HEK293 (cell line): ENCODE measurements around the gene NEK10.

Experiments used
- CTCF ChIA-PET: fragments of 350-600 bp; formaldehyde crosslinking; extraction: SDS; loops from one replicate; lab custom pipeline; 2021; ENCODE audit warnings: antibody characterized with exemption; lab: Yijun Ruan, JAX
- POLR2A ChIA-PET: fragments of 300-600 bp; formaldehyde crosslinking; extraction: SDS; loops from one replicate; lab custom pipeline; 2020; ENCODE audit warnings: antibody characterized with exemption, inconsistent platforms; lab: Yijun Ruan, JAX
- H3K27ac ChIP-seq: fragments of 200-500 bp; sonication (Bioruptor generic); 2 replicates; pipeline ENCODE4 v1.5.1; 2014; ENCODE audit warnings: low read depth, low read length, control low read depth, inconsistent platforms; ENCODE audit errors: extremely low read depth
- H3K36me3 ChIP-seq, 2 experiments: fragments of 200-500 bp in 1 of 2; sonication (Bioruptor generic) in 1 of 2; 1 replicate in 1 of 2; 2 replicates in 1 of 2; pipeline ENCODE4 v1.5.1; 2014 to 2017; ENCODE audit warnings: inconsistent platforms in 2 of 2, low read length in 2 of 2; ENCODE audit not compliant: control insufficient read depth in 2 of 2, insufficient read depth in 1 of 2
- H3K4me1 ChIP-seq: fragments of 200-500 bp; sonication (Bioruptor generic); 2 replicates; pipeline ENCODE4 v1.5.1; 2014; ENCODE audit warnings: mild to moderate bottlenecking, low read length, inconsistent platforms; ENCODE audit not compliant: control insufficient read depth, insufficient read depth
- H3K4me3 ChIP-seq: 2 replicates; pipeline ENCODE4 v1.5.1; 2011; ENCODE audit warnings: low read depth, mild to moderate bottlenecking, control low read depth, low read length, moderate library complexity
- H3K9me3 ChIP-seq: fragments of 200-500 bp; sonication (Bioruptor generic); 2 replicates; pipeline ENCODE4 v1.5.1; 2014; ENCODE audit warnings: low read depth, low read length, inconsistent platforms; ENCODE audit not compliant: control insufficient read depth, insufficient read depth
- GFI1B ChIP-seq: fragments of 450-650 bp; formaldehyde crosslinking; IDR thresholded peaks from 2 replicates; pipeline ENCODE4 v1.5.1; 2016; ENCODE audit warnings: missing biosample characterization, missing genetic modification characterization
- GLI2 ChIP-seq: fragments of 450-650 bp; formaldehyde crosslinking; IDR thresholded peaks from 2 replicates; pipeline ENCODE4; 2017; ENCODE audit warnings: missing biosample characterization, missing genetic modification characterization, low read depth, borderline replicate concordance
- KLF1 ChIP-seq: fragments of 450-650 bp; formaldehyde crosslinking; IDR thresholded peaks from 2 replicates; pipeline ENCODE4 v1.5.1; 2016; ENCODE audit warnings: missing biosample characterization, missing genetic modification characterization
- OSR2 ChIP-seq: fragments of 450-650 bp; formaldehyde crosslinking; IDR thresholded peaks from 2 replicates; pipeline ENCODE4 v1.5.1; 2016; ENCODE audit warnings: missing biosample characterization, missing genetic modification characterization
- PATZ1 ChIP-seq: fragments of 450-650 bp; formaldehyde crosslinking; IDR thresholded peaks from 2 replicates; pipeline ENCODE4 v1.5.1; 2016; ENCODE audit warnings: missing biosample characterization, missing genetic modification characterization
- PRDM6 ChIP-seq: fragments of 450-650 bp; formaldehyde crosslinking; IDR thresholded peaks from 2 replicates; pipeline ENCODE4 v1.5.1; 2017; ENCODE audit warnings: missing biosample characterization, missing genetic modification characterization
- REPIN1 ChIP-seq: fragments of 450-650 bp; formaldehyde crosslinking; IDR thresholded peaks from 2 replicates; pipeline ENCODE4 v1.5.1; 2017; ENCODE audit warnings: missing biosample characterization, missing genetic modification characterization, low read depth
- TRIM28 ChIP-seq: IDR thresholded peaks from 2 replicates; pipeline ENCODE4 v1.6.1; 2011; ENCODE audit warnings: low read length, control low read depth, borderline replicate concordance
- WT1 ChIP-seq: fragments of 450-650 bp; formaldehyde crosslinking; IDR thresholded peaks from 2 replicates; pipeline ENCODE4 v1.5.1; 2016; ENCODE audit warnings: missing biosample characterization, missing genetic modification characterization
- ZBTB20 ChIP-seq: fragments of 450-650 bp; formaldehyde crosslinking; IDR thresholded peaks from 2 replicates; pipeline ENCODE4 v1.5.1; 2016; ENCODE audit warnings: missing biosample characterization, missing genetic modification characterization
- ZBTB26 ChIP-seq: fragments of 450-650 bp; formaldehyde crosslinking; optimal IDR thresholded peaks from 2 replicates; pipeline ENCODE3; 2016; ENCODE audit warnings: missing biosample characterization, mild to moderate bottlenecking, missing genetic modification characterization
- ZBTB44 ChIP-seq: fragments of 450-650 bp; IDR thresholded peaks from 2 replicates; pipeline ENCODE4 v1.5.1; 2018; ENCODE audit warnings: missing biosample characterization, mild to moderate bottlenecking, missing genetic modification characterization
- ZFHX2 ChIP-seq: fragments of 450-650 bp; formaldehyde crosslinking; conservative IDR thresholded peaks from 2 replicates; pipeline ENCODE4 v1.5.1; 2016; ENCODE audit warnings: missing biosample characterization, missing genetic modification characterization
- ZFP37 ChIP-seq: fragments of 450-650 bp; formaldehyde crosslinking; IDR thresholded peaks from 2 replicates; pipeline ENCODE4 v1.5.1; 2016; ENCODE audit warnings: missing biosample characterization, missing genetic modification characterization
- ZNF138 ChIP-seq: fragments of 450-650 bp; formaldehyde crosslinking; IDR thresholded peaks from 2 replicates; pipeline ENCODE4 v1.5.1; 2016; ENCODE audit warnings: missing biosample characterization, missing genetic modification characterization, borderline replicate concordance
- ZNF155 ChIP-seq: fragments of 450-650 bp; formaldehyde crosslinking; IDR thresholded peaks from 2 replicates; pipeline ENCODE4 v1.5.1; 2016; ENCODE audit warnings: missing biosample characterization, missing genetic modification characterization
- ZNF202 ChIP-seq: fragments of 450-650 bp; formaldehyde crosslinking; IDR thresholded peaks from 2 replicates; pipeline ENCODE4 v1.5.1; 2016; ENCODE audit warnings: missing biosample characterization, missing genetic modification characterization, borderline replicate concordance
- ZNF223 ChIP-seq: fragments of 450-650 bp; formaldehyde crosslinking; IDR thresholded peaks from 2 replicates; pipeline ENCODE4 v1.5.1; 2016; ENCODE audit warnings: missing biosample characterization, missing genetic modification characterization
- ZNF26 ChIP-seq: fragments of 450-650 bp; formaldehyde crosslinking; IDR thresholded peaks from 2 replicates; pipeline ENCODE4 v1.5.1; 2016; ENCODE audit warnings: missing biosample characterization, missing genetic modification characterization
- ZNF366 ChIP-seq: fragments of 450-650 bp; formaldehyde crosslinking; conservative IDR thresholded peaks from 2 replicates; pipeline ENCODE4 v1.5.1; 2016; ENCODE audit warnings: missing biosample characterization, missing genetic modification characterization
- ZNF391 ChIP-seq: fragments of 450-650 bp; formaldehyde crosslinking; IDR thresholded peaks from 2 replicates; pipeline ENCODE4 v1.5.1; 2016; ENCODE audit warnings: low read depth, missing biosample characterization, missing genetic modification characterization, borderline replicate concordance
- ZNF621 ChIP-seq: fragments of 450-650 bp; formaldehyde crosslinking; IDR thresholded peaks from 2 replicates; pipeline ENCODE4 v1.5.1; 2017; ENCODE audit warnings: missing biosample characterization, missing genetic modification characterization
- ZNF654 ChIP-seq: fragments of 450-650 bp; formaldehyde crosslinking; IDR thresholded peaks from 2 replicates; pipeline ENCODE4 v1.5.1; 2016; ENCODE audit warnings: low read depth, missing biosample characterization, missing genetic modification characterization
- ZNF768 ChIP-seq: fragments of 450-650 bp; formaldehyde crosslinking; IDR thresholded peaks from 2 replicates; pipeline ENCODE4 v1.5.1; 2018; ENCODE audit warnings: missing biosample characterization, mild to moderate bottlenecking, missing genetic modification characterization
- ZSCAN30 ChIP-seq: fragments of 450-650 bp; IDR thresholded peaks from 2 replicates; pipeline ENCODE4 v1.5.1; 2018; ENCODE audit warnings: missing biosample characterization, mild to moderate bottlenecking, missing genetic modification characterization, moderate library complexity

The NEK10 gene

GRCh38 chr3:27254896-27255295 is 114.3 kb downstream of the NEK10 start:
- Histone ChIP-seq H3K27ac (no peak overlapping the region), H3K4me1 (no peaks in the 10 kb centered on the region), H3K9me3 (no peaks in the 10 kb centered on the region), H3K36me3 (no peaks in the 10 kb centered on the region), H3K4me3 (no peak overlapping the region)
- TF ChIP-seq ZNF223 = no peak
- no peak for TF ChIP-seq ZNF621
- no peak for TF ChIP-seq ZBTB44 (tag by site-specific recombination)
- TF ChIP-seq PATZ1 = no peak
- no peak for TF ChIP-seq ZNF155 (tag by site-specific recombination)
- no peak for TF ChIP-seq ZNF654 (tag by site-specific recombination)
- TF ChIP-seq ZSCAN30 (tag by site-specific recombination) = no peak
- no peak for TF ChIP-seq ZBTB20
- no peak for TF ChIP-seq ZNF391
- no peak for TF ChIP-seq ZNF366
- TF ChIP-seq OSR2 (tag by site-specific recombination) = no peak
- no peak for TF ChIP-seq ZBTB26 (tag by site-specific recombination)
- CTCF ChIA-PET = interaction anchor here (1.7 to 3.1 kb wide), 2 partner anchors 16 to 120 kb away, joined by 4 to 25 read pairs; no protein-coding TSS in a partner anchor
- POLR2A ChIA-PET = no interaction called here

GRCh38 chr3:27253831-27254230 is 115.4 kb downstream of the NEK10 start:
- POLR2A ChIA-PET = interaction anchor here (1.0 kb wide), 1 partner anchor 119 kb away, joined by 3 read pairs; no protein-coding TSS in a partner anchor
- no peak overlapping the region for H3K4me3 ChIP-seq

GRCh38 chr3:27253391-27253790 is 115.8 kb downstream of the NEK10 start:
- CTCF ChIA-PET = interaction anchor here (0.7 to 3.1 kb wide), 11 partner anchors 13 to 882 kb away, joined by 3 to 25 read pairs (median 4); no protein-coding TSS in a partner anchor
- Histone ChIP-seq H3K27ac (no peak overlapping the region), H3K4me1 (no peaks in the 10 kb centered on the region), H3K36me3 (no peaks in the 10 kb centered on the region), H3K9me3 (no peaks in the 10 kb centered on the region), H3K4me3 (no peak overlapping the region)
- POLR2A ChIA-PET = interaction anchor here (1.0 kb wide), 1 partner anchor 119 kb away, joined by 3 read pairs; no protein-coding TSS in a partner anchor
- no peak for TF ChIP-seq GLI2
- no peak for TF ChIP-seq ZFP37 (tag by site-specific recombination)
- no peak for TF ChIP-seq ZNF768 (tag by site-specific recombination)
- no peak for TF ChIP-seq ZNF138
- no peak for TF ChIP-seq WT1 (tag by site-specific recombination)
- no peak for TF ChIP-seq REPIN1
- no peak for TF ChIP-seq ZNF202 (tag by site-specific recombination)
- no peak for TF ChIP-seq KLF1 (tag by site-specific recombination)
- TF ChIP-seq ZFHX2 (tag by site-specific recombination) = no peak
- no peak for TF ChIP-seq ZNF26 (tag by site-specific recombination)
- TF ChIP-seq PRDM6 (tag by site-specific recombination) = no peak
- no peak for TF ChIP-seq GFI1B (tag by site-specific recombination)

More at GRCh38 chr3:27253831-27254230, 115.4 kb downstream of the NEK10 start:
- H3K4me1 ChIP-seq = no peaks in the 10 kb centered on the region
- TF ChIP-seq TRIM28 (no peak), ZNF654 (tag by site-specific recombination) (peak; percentile 24)
- TF ChIP-seq, all 188 proteins: peak for 1
- Histone ChIP-seq H3K36me3 (no peaks in the 10 kb centered on the region), H3K27ac (no peak overlapping the region), H3K9me3 (no peaks in the 10 kb centered on the region)
- CTCF ChIA-PET = interaction anchor here (0.5 to 3.1 kb wide), 12 partner anchors 12 to 881 kb away, joined by 3 to 25 read pairs (median 3); no protein-coding TSS in a partner anchor
